Fibroblast of lung (primary cell): ENCODE measurements around the gene ZDHHC16. TPM values are rescaled to one million over a fixed set of nuclear protein-coding genes. Genes with fewer than 3 reads are reported as not detected.

Source experiments
- DNase-seq, 2 donors: peaks; one replicate each; pipeline versions ENCODE4 v3.0.0 to v3.0.0-alpha.2; 2010; ENCODE audit warnings: low read depth in 2 of 2
- H2AFZ ChIP-seq: 2 replicates; pipeline ENCODE4 v1.5.1; 2012; ENCODE audit warnings: low read length, control low read depth, inconsistent platforms
- H3K27ac ChIP-seq: 2 replicates; pipeline ENCODE4 v1.5.1; 2011; ENCODE audit warnings: low read length, control low read depth; ENCODE audit not compliant: insufficient read depth
- H3K27me3 ChIP-seq: 2 replicates; pipeline ENCODE4 v1.5.1; 2011; ENCODE audit warnings: mild to moderate bottlenecking, low read length; ENCODE audit not compliant: control insufficient read depth, insufficient read depth
- H3K36me3 ChIP-seq: 2 replicates; pipeline ENCODE4 v1.5.1; 2011; ENCODE audit warnings: low read length; ENCODE audit not compliant: control insufficient read depth, insufficient read depth
- H3K4me1 ChIP-seq: 2 replicates; pipeline ENCODE4 v1.5.1; 2011; ENCODE audit warnings: low read length; ENCODE audit not compliant: control insufficient read depth, insufficient read depth; ENCODE audit errors: extremely low read depth
- H3K4me2 ChIP-seq: 2 replicates; pipeline ENCODE4 v1.5.1; 2011; ENCODE audit warnings: low read length, control low read depth; ENCODE audit not compliant: insufficient read depth; ENCODE audit errors: extremely low read depth
- H3K4me3 ChIP-seq, 4 experiments: fragments of 200-600 bp in 1 of 4; sonication (generic) in 1 of 4; replicated peaks in 1 of 4; 2 replicates each; pipeline ENCODE4 v1.5.1; 2011 to 2016; ENCODE audit warnings: low read length in 4 of 4, low read depth in 3 of 4, mild to moderate bottlenecking in 3 of 4, control low read depth in 2 of 4, inconsistent platforms in 1 of 4, mixed read lengths in 1 of 4; ENCODE audit not compliant: insufficient read depth in 1 of 4; ENCODE audit errors: control extremely low read depth in 1 of 4
- H3K79me2 ChIP-seq: 2 replicates; pipeline ENCODE4 v1.5.1; 2012; ENCODE audit warnings: mild to moderate bottlenecking, low read length, inconsistent platforms; ENCODE audit not compliant: control insufficient read depth, insufficient read depth
- H3K9ac ChIP-seq: 2 replicates; pipeline ENCODE4 v1.5.1; 2011; ENCODE audit warnings: mild to moderate bottlenecking, low read length, control low read depth; ENCODE audit not compliant: insufficient read depth
- H3K9me3 ChIP-seq: 2 replicates; pipeline ENCODE4 v1.5.1; 2012; ENCODE audit warnings: low read depth, low read length; ENCODE audit not compliant: control insufficient read depth, insufficient read depth
- H4K20me1 ChIP-seq: 2 replicates; pipeline ENCODE4 v1.5.1; 2011; ENCODE audit warnings: low read length; ENCODE audit not compliant: control insufficient read depth, insufficient read depth; ENCODE audit errors: extremely low read depth
- EZH2 ChIP-seq: IDR thresholded peaks from 2 replicates; pipeline ENCODE4 v1.5.1; 2012; ENCODE audit warnings: low read length, control low read depth, mild to moderate bottlenecking; ENCODE audit errors: missing control alignments
- polyA plus RNA-seq, 2 donors: library from polyadenylated mRNA; depleted of rRNA in 1 of 2; stranded (reverse) in 1 of 2; unstranded in 1 of 2; fragments of >200 nt; gene quantifications; 2 replicates each; pipeline ENCODE4 v1.2.1, GENCODE V29; 2011 to 2012; ENCODE audit warnings: missing spikeins in 1 of 2
- total RNA-seq: library from RNA; depleted of rRNA; stranded (reverse); fragments of >200 nt; gene quantifications from 2 replicates; pipeline ENCODE4 v1.2.1, GENCODE V29; 2014
- TF ChIP-seq, protein P1 (sequence below), 2 donors: IDR thresholded peaks in 1 of 2; conservative IDR thresholded peaks in 1 of 2; 1 replicate in 1 of 2; 2 replicates in 1 of 2; pipeline ENCODE4 v1.5.1; 2011 to 2012; ENCODE audit warnings: low read length in 2 of 2, control low read depth in 1 of 2, inconsistent platforms in 1 of 2, low read depth in 1 of 2, mild to moderate bottlenecking in 1 of 2

Gene ZDHHC16
- total and polyA plus RNA-seq, 2 donors (not counting 1 experiment from before 2014, with no cell fraction given) = 39.3 to 60.2 TPM

DNA sequence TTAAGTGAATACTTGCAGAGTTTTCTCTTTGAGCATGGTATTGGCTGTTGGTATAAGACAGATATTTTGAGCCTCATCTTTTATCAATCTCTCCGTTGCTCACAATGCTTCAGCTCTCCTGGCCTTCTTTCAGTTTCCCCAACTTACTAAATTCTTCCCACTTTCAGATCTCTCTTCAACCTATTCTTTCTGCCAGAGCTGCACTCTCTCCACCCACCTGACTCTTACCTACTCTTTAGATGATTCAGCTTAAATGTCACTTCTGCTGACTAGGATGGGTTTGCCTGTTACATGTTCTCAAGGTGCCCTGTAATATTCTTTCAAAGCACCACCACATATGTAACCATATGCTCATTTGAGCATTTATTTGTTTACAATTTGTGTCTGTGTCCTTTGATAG is 1.8 kb upstream of the ZDHHC16 start:
- TF ChIP-seq, protein P1, sequence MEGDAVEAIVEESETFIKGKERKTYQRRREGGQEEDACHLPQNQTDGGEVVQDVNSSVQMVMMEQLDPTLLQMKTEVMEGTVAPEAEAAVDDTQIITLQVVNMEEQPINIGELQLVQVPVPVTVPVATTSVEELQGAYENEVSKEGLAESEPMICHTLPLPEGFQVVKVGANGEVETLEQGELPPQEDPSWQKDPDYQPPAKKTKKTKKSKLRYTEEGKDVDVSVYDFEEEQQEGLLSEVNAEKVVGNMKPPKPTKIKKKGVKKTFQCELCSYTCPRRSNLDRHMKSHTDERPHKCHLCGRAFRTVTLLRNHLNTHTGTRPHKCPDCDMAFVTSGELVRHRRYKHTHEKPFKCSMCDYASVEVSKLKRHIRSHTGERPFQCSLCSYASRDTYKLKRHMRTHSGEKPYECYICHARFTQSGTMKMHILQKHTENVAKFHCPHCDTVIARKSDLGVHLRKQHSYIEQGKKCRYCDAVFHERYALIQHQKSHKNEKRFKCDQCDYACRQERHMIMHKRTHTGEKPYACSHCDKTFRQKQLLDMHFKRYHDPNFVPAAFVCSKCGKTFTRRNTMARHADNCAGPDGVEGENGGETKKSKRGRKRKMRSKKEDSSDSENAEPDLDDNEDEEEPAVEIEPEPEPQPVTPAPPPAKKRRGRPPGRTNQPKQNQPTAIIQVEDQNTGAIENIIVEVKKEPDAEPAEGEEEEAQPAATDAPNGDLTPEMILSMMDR (conservative IDR thresholded peaks at IDR 0.05 in 1 of 2, IDR thresholded peaks at IDR 0.05 in 1 of 2; ENCODE audit: low read depth in 1 of 2, low read length in 2 of 2) = no peak
- no peak for TF ChIP-seq EZH2
- no peaks in the 10 kb centered on the region for H3K9me3 ChIP-seq
- no peaks in the 10 kb centered on the region for H4K20me1 ChIP-seq
- no peak overlapping the region for H3K4me2 ChIP-seq
- H3K79me2 ChIP-seq = peaks cover 37% of the 10 kb centered on the region
- H3K4me3 ChIP-seq = no peak overlapping the region
- DNase-seq = no peak
- H3K36me3 ChIP-seq = peaks cover 1% of the 10 kb centered on the region
- no peak overlapping the region for H3K27ac ChIP-seq
- H3K4me1 ChIP-seq = no peaks in the 10 kb centered on the region
- H3K9ac ChIP-seq = no peak overlapping the region
- H2AFZ ChIP-seq = no peak overlapping the region
- H3K27me3 ChIP-seq = no peaks in the 10 kb centered on the region

DNA sequence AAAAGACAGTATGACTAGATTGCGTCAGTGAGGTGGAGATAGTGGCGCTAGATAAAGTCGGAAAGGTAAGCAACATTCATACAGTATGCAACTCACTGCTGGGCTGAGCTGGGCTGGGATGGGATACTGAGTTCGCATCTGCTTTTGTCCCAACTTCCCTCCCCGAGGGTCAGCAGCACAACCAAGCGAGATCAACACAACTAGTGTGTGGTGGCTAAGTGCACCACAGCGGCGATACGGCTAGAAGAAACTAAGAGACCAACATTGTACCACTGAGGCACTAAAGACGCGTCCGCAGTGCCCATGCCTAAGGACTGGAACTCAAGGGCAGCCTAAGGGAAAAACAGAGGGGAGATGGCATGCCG is 636 bp upstream of the ZDHHC16 start:
- no peaks in the 10 kb centered on the region for H3K9me3 ChIP-seq
- H2AFZ ChIP-seq = peak overlapping the region; percentile 96
- peak overlapping the region; percentile 94 for H3K4me2 ChIP-seq
- H3K27me3 ChIP-seq = no peaks in the 10 kb centered on the region
- H3K4me3 ChIP-seq = peak overlapping the region; percentile 87 to 97 (median 94)
- no peak for TF ChIP-seq EZH2
- TF ChIP-seq, protein P1 (conservative IDR thresholded peaks at IDR 0.05 in 1 of 2, IDR thresholded peaks at IDR 0.05 in 1 of 2; ENCODE audit: low read depth in 1 of 2, low read length in 2 of 2) = no peak
- H3K79me2 ChIP-seq = peaks cover 44% of the 10 kb centered on the region
- H3K36me3 ChIP-seq = peaks cover 1% of the 10 kb centered on the region
- H3K9ac ChIP-seq = peak overlapping the region; percentile 67
- H3K27ac ChIP-seq = peak overlapping the region; percentile 66
- DNase-seq = no peak
- no peaks in the 10 kb centered on the region for H4K20me1 ChIP-seq
- no peaks in the 10 kb centered on the region for H3K4me1 ChIP-seq

DNA sequence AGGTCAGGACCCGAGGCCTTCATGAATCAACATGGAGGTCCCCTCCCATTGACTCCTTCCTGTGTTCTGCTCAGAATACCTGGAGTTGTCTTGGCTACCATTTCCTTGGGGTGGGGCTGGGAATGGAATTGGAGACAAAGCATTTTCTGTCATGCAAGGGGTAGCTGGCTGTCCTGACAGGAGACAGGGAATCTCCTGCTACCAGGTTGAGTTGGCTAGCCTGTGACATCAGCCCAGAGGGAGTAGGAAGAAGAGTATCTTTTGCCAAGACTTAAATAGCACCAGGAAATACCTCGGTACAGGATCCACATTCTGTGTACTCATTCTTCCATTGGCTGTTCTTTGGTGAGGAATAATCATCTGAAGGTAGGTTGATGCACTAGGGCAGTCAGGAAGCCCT is 4.9 kb downstream of the ZDHHC16 start:
- TF ChIP-seq, protein P1 (conservative IDR thresholded peaks at IDR 0.05 in 1 of 2, IDR thresholded peaks at IDR 0.05 in 1 of 2; ENCODE audit: low read depth in 1 of 2, low read length in 2 of 2) = no peak
- TF ChIP-seq EZH2 = no peak
- H3K4me1 ChIP-seq = no peaks in the 10 kb centered on the region
- H3K79me2 ChIP-seq = peaks cover 62% of the 10 kb centered on the region
- no peak overlapping the region for H3K4me3 ChIP-seq
- H3K9ac ChIP-seq = no peak overlapping the region
- H4K20me1 ChIP-seq = no peaks in the 10 kb centered on the region
- H3K27me3 ChIP-seq = no peaks in the 10 kb centered on the region
- no peak overlapping the region for H3K27ac ChIP-seq
- no peaks in the 10 kb centered on the region for H3K9me3 ChIP-seq
- no peak overlapping the region for H2AFZ ChIP-seq
- peak in 1 of 2 donors; percentile 24 for DNase-seq
- H3K36me3 ChIP-seq = peaks cover 15% of the 10 kb centered on the region
- H3K4me2 ChIP-seq = no peak overlapping the region
